Posterior cingulate gyrus (tissue), 11 donors: Measurements from ENCODE around the gene NAIF1.
"Not testable (repeated sequence)": the region's sequence is repeated elsewhere in the genome, so short reads cannot be mapped to it uniquely, and the experiment has no call there.

Experiments used
- DNase-seq, 10 donors: peaks; one replicate each; pipeline versions ENCODE4 v3.0.0 to v3.0.0-alpha.2; 2020 to 2021; ENCODE audit warnings: mixed read lengths in 3 of 10
- intact Hi-C: fragments of 100-400 bp; cut with DNase I; formaldehyde crosslinking; loops from one replicate; pipeline ENCODE4 v1.15.1; 2023

NAIF1 gene

GRCh38 chr9:128043467-128043868, 23.7 kb downstream of the NAIF1 start:
- intact Hi-C loops, result no loop called here
- no peak for DNase-seq

- intact Hi-C loops, result no loop called here
- no peak for DNase-seq
These were observed 25.1 kb downstream of the NAIF1 start for GRCh38 chr9:128042043-128042442.

- intact Hi-C loops, result not testable (repeated sequence)
These were observed 26.3 kb downstream of the NAIF1 start for GRCh38 chr9:128040783-128041182.

DNA sequence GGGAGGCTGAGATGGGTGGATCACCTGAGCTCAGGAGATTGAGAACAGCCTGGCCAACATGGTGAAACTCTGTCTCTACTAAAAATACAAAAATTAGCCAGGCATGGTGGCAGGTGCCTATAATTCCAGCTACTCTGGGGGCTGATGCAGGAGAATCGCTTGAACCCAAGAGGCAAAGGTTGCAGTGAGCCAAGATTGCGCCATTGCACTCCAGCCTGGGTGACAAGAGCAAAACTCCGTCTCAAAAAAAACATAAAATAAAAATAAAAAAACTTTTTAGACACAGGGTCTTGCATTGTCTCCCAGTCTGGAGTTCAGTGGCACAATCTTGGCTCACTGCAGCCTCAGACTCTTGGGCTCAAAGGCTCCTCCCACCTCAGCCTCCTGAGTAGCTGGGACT, 30.6 kb downstream of the NAIF1 start:
- not testable (repeated sequence) for DNase-seq
- intact Hi-C loops, result loop anchor here (5.0 kb wide), 1 partner anchor 54 kb away; the partner anchor contains the start of gene EEIG1

More at GRCh38 chr9:128040783-128041182, 26.3 kb downstream of the NAIF1 start:
- DNase-seq, result not testable (repeated sequence)

DNA sequence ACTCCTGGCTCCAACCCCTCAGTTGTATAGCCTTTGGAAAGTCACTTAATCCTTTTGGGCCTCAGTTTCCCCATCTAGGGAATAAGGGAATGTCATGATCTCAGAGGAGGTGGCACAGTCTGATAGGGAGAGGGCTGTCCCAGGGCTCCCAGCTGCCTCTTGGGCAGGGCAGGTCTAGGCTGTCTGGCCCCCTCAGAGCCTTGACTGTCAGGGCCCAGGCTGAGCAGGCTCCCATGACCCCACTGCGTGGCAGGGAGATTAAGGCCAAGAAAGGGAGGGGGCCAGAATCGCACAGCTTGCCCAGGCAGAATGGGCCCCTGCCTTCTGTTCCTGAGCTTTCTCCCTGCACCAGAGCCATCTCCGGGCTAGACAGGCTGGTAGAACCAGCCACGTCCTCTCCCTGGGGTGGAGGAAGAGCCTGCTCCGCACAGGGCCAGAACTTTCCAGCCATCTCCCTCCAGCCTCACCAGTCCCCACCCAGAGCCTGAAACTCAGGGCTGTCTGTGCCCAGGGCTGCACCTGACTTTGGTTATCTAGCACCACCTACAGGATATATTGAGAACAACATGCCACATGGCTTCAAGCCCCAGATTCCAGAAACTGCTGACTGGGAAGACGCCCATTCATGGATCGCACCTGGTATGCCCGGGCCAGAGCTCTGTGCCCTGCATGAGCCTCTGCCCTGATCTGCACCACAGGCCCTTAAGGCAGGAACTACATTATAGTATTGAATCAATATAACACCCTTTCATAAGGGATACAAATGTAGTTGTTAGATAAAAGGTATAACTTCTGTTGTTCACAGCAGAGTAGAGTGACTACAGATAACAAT, 32.1 kb downstream of the NAIF1 start:
- peak in 9 of 10 donors; percentile 20 to 94 (median 63) for DNase-seq
- intact Hi-C loops, result loop anchor here (1.0 to 5.0 kb wide), 2 partner anchors 53 to 92 kb away; partner anchors contain the start of gene EEIG1

DNA sequence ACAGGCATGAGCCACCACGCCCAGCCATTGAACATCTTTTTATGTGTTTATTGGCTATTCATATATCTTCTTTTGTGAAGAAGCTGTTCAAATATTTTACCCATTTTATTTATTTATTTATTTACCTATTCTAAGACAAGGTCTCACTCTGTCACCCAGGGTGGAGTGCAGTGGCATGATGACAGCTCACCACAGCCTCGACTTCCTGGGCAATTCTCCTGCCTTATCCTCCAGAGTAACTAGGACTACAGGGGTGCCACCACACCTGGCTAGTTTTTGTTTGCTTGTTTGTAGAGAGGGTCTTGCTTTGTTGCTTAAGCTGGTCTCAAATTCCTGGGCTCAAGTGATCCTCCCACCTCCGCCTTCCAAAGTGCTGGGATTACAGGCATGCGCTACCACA, 33.5 kb downstream of the NAIF1 start:
- DNase-seq, result no peak
- intact Hi-C loops, result no loop called here

- no peak for DNase-seq
- intact Hi-C loops, result no loop called here
These were observed 39.4 kb downstream of the NAIF1 start for GRCh38 chr9:128027705-128028104.

- intact Hi-C loops, result no loop called here
- DNase-seq, result no peak
These were observed 40.2 kb downstream of the NAIF1 start for GRCh38 chr9:128026773-128027541.

DNA sequence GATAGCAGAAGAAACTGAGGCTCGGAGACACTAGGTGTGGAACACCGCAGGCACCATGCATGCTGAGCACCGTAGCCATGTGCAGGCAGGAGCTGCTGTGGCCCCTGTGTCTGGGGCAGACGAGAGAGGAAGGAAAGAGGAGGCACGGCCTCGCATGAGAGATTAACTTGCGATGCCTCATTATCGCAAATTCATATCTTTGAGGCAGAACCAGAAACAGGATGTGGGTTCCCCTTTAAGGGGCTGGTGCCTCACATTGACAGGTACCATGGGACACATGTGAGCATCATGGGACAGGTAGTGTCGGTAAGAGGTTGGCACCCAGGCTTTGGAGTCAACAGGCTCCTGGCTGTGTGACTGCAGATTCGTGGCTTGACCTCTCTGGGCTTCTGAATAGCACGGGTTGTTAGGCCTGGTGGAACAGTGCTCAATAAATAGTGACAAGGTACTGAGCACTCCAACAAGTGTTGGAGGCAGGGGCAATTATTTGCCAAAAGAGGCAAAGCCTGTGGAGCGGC, 40.8 kb downstream of the NAIF1 start:
- intact Hi-C loops, result no loop called here
- no peak for DNase-seq

- intact Hi-C loops, result no loop called here
- no peak for DNase-seq
These were observed 41.4 kb downstream of the NAIF1 start for GRCh38 chr9:128025736-128026135.

GRCh38 chr9:128024761-128025308, 42.3 kb downstream of the NAIF1 start:
- intact Hi-C loops, result no loop called here
- no peak for DNase-seq

GRCh38 chr9:128023671-128024070, 43.4 kb downstream of the NAIF1 start:
- DNase-seq, intact Hi-C loops: not testable (repeated sequence)

- DNase-seq, result no peak
- intact Hi-C loops, result no loop called here
These were observed 44.2 kb downstream of the NAIF1 start for GRCh38 chr9:128022886-128023285.

DNA sequence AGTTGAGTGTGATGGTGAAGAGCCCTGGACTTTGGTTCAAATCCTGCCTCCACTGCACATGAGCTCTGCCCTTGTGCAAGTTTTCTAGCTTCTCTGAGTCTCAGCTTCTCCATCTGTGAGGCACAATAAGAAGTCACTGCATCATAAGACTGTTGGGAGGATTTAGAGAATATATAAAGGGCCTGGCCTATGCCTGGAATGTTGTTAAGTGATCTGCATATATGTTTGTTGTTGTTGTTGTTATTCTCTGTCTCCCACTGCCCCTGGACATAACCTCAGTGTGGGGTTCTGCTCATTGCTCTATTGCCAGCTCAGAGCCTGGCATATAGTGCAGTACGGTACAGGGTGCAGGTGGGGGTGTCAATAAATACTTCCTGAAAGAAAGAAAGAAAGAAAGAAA, 46.0 kb downstream of the NAIF1 start:
- no peak for DNase-seq
- intact Hi-C loops, result no loop called here

GRCh38 chr9:128020692-128021091, 46.4 kb downstream of the NAIF1 start:
- intact Hi-C loops, result no loop called here
- DNase-seq, result no peak

DNA sequence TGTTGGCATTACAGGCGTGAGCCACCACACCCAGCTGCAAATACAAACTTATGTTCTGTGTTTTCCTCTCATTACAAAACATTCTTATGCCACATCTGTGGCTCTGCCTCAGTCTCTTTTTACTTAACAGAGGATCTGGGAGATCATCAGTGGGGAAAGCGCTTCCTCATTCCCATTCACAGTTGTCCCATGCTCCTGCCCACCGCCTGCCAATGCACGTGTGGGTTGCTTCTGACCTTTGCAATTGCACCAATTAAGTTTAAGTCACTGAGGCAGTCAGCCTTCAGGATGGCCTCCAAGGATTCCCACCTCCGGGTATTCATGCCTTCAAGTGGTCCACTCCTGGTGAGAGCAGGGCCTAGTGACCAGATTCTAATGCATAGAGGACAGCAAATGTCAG, 51.4 kb downstream of the NAIF1 start:
- no peak for DNase-seq
- intact Hi-C loops, result no loop called here
